Liver (tissue), 9 donors: ENCODE data around the gene NPIPB4. TPM values are rescaled to one million over a fixed set of nuclear protein-coding genes. Genes with fewer than 3 reads are reported as not detected.
"Not testable (repeated sequence)": the region's sequence is repeated elsewhere in the genome, so short reads cannot be mapped to it uniquely, and the experiment has no call there.

Experiments used
- DNase-seq: peaks from one replicate; pipeline ENCODE4 v3.0.0-alpha.2; 2017; ENCODE audit warnings: low spot score
- H3K27ac ChIP-seq, 2 donors: one replicate each; pipeline ENCODE4 v1.7.0; 2013; ENCODE audit warnings: inconsistent platforms in 2 of 2, low read length in 2 of 2, control low read depth in 1 of 2, low read depth in 1 of 2, mild to moderate bottlenecking in 1 of 2
- H3K27me3 ChIP-seq, 4 donors: one replicate each; pipeline versions ENCODE4 v1.6.1 to v1.7.0; 2013; ENCODE audit warnings: low read length in 3 of 4, inconsistent platforms in 1 of 4, mild to moderate bottlenecking in 1 of 4, moderate library complexity in 1 of 4; ENCODE audit not compliant: control insufficient read depth in 4 of 4, insufficient read depth in 4 of 4
- H3K36me3 ChIP-seq, 4 donors: one replicate each; pipeline versions ENCODE4 v1.6.1 to v1.7.0; 2013; ENCODE audit warnings: low read length in 3 of 4, mild to moderate bottlenecking in 3 of 4, low read depth in 1 of 4, moderate library complexity in 1 of 4; ENCODE audit not compliant: control insufficient read depth in 4 of 4, insufficient read depth in 3 of 4
- H3K4me1 ChIP-seq, 4 donors: one replicate each; pipeline versions ENCODE4 v1.6.1 to v1.7.0; 2013; ENCODE audit warnings: low read length in 3 of 4, mild to moderate bottlenecking in 3 of 4, moderate library complexity in 1 of 4; ENCODE audit not compliant: control insufficient read depth in 4 of 4, insufficient read depth in 4 of 4
- H3K4me3 ChIP-seq, 3 donors: one replicate each; pipeline versions ENCODE4 v1.6.1 to v1.7.0; 2013; ENCODE audit warnings: low read length in 3 of 3, control low read depth in 1 of 3, low read depth in 1 of 3, mild to moderate bottlenecking in 1 of 3
- H3K9ac ChIP-seq, 2 donors: one replicate each; pipeline ENCODE4 v1.7.0; 2013; ENCODE audit warnings: low read length in 2 of 2, mild to moderate bottlenecking in 2 of 2, moderate library complexity in 2 of 2, control low read depth in 1 of 2, low read depth in 1 of 2
- H3K9me3 ChIP-seq, 4 donors: one replicate each; pipeline versions ENCODE4 v1.6.1 to v1.7.0; 2013; ENCODE audit warnings: low read length in 3 of 4; ENCODE audit not compliant: control insufficient read depth in 4 of 4
- RAD21 ChIP-seq, 2 donors: IDR thresholded peaks; 2 replicates each; pipeline ENCODE4 v1.6.1; 2016; ENCODE audit warnings: antibody characterized with exemption in 2 of 2, mild to moderate bottlenecking in 2 of 2
- WGBS: extraction: QIAGEN DNeasy Blood & Tissue Kit; methylation state at CpG from one replicate; pipeline ENCODE4 v1.1.7; 2013; 5-methylcytosine and 5-hydroxymethylcytosine counted together
- polyA plus RNA-seq, 2 donors: library from polyadenylated mRNA; stranded (reverse) in 1 of 2; unstranded in 1 of 2; fragments of 200-250 nt in 1 of 2; fragments of >200 nt in 1 of 2; fragmentation: Nextera tagmentation in 1 of 2; extraction: Ambion mirVana in 1 of 2; gene quantifications; one replicate each; pipeline versions ENCODE4 v1.2.1 to v1.2.3, GENCODE V29; 2013 to 2015
- total RNA-seq, 2 donors: library from RNA; depleted of rRNA; stranded (reverse); fragments of >200 nt; gene quantifications; one replicate each; pipeline ENCODE4 v1.2.3, GENCODE V29; 2014
- TF ChIP-seq, protein P1 (sequence below): fragments of 150-350 bp; IDR thresholded peaks from 2 replicates; pipeline ENCODE4 v1.5.1; 2017; ENCODE audit warnings: improper control_type of control experiment, low read depth, low read length; ENCODE audit not compliant: missing input control
- donor health status: healthy.
- donor health status: healthy.
- donor health status: healthy.
- donor health status: healthy.
- donor health status: healthy.

The NPIPB4 gene
- total and polyA plus RNA-seq, 4 donors = 2.6 to 49.4 (median 33.9) TPM

GRCh38 chr16:21817012-21817411, 40.5 kb downstream of the NPIPB4 start:
- H3K4me3 ChIP-seq, H3K27ac ChIP-seq, H3K9me3 ChIP-seq, DNase-seq, H3K4me1 ChIP-seq, H3K27me3 ChIP-seq, H3K36me3 ChIP-seq, H3K9ac ChIP-seq: not testable (repeated sequence)

- H3K36me3 ChIP-seq, H3K4me1 ChIP-seq, H3K27ac ChIP-seq, H3K27me3 ChIP-seq, H3K4me3 ChIP-seq, H3K9ac ChIP-seq, DNase-seq, H3K9me3 ChIP-seq: not testable (repeated sequence)
- 71% methylated on average over 11 of the region's 11 CpGs for WGBS
These were observed 41.9 kb downstream of the NPIPB4 start for GRCh38 chr16:21815694-21816093.

DNA sequence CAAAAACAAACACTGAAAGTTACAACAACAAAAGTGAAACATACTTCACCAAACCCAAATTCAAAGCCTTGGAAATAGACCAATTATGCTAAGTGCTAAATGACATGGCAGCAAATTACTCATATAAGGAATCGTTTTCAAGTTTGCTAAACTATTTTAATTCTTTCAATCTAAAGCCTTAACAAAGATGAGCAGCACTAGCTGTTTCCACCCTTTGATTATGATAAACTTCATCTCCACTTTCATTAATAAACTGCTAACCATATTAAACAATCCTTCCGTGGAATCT, 55.2 kb downstream of the NPIPB4 start:
- DNase-seq, H3K27ac ChIP-seq, H3K27me3 ChIP-seq, H3K36me3 ChIP-seq, H3K4me1 ChIP-seq, H3K9ac ChIP-seq, H3K9me3 ChIP-seq, H3K4me3 ChIP-seq: not testable (repeated sequence)
- 84% methylated on average over 2 of the region's 2 CpGs for WGBS

DNA sequence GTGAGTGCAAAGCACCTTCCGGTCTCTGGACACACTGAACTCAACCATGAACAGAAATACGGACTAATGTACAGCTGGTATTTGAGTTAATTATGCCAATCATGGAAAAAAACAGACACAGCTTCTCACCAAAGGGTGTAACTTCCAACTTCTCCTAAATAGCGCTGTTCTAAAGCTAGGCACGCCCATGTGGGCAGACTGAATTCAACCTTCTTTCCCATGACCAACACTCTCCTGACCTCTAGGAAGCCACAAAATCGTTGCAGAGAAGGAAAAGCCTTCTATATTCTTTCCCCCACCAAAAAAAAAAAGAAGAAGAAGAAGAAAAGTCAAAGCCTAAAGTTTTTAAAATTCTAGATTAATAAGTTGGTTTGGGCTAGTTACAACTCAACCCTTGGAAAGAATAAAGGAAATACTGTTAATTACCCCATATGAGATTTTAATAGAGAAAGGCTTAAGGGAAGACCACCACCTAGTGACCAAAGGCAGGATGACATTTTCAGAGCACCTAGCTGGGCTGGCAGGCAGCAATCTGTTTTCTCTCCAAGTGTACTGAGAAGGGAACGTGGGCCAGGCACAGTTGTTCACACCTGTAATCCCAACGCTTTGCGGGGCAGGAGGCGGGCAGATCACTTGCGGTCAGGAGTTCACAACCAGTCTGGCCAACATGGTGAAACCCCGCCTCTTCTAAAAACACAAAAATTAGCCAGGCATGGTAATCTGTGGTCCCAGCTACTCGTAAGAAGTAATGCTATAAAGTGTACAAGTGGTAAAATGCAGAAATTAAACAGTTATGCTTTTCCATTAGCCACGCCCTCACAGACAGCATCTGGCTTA, 55.8 kb downstream of the NPIPB4 start:
- not testable (repeated sequence) for H3K4me1 ChIP-seq, H3K9me3 ChIP-seq, H3K4me3 ChIP-seq, H3K27ac ChIP-seq, H3K27me3 ChIP-seq, H3K36me3 ChIP-seq, H3K9ac ChIP-seq, DNase-seq
- TF ChIP-seq, protein P1, sequence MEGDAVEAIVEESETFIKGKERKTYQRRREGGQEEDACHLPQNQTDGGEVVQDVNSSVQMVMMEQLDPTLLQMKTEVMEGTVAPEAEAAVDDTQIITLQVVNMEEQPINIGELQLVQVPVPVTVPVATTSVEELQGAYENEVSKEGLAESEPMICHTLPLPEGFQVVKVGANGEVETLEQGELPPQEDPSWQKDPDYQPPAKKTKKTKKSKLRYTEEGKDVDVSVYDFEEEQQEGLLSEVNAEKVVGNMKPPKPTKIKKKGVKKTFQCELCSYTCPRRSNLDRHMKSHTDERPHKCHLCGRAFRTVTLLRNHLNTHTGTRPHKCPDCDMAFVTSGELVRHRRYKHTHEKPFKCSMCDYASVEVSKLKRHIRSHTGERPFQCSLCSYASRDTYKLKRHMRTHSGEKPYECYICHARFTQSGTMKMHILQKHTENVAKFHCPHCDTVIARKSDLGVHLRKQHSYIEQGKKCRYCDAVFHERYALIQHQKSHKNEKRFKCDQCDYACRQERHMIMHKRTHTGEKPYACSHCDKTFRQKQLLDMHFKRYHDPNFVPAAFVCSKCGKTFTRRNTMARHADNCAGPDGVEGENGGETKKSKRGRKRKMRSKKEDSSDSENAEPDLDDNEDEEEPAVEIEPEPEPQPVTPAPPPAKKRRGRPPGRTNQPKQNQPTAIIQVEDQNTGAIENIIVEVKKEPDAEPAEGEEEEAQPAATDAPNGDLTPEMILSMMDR = peak; percentile 29
- peak; percentile 55 to 63 for TF ChIP-seq RAD21 (IDR thresholded peaks at IDR 0.05)
- WGBS = 56% methylated on average over 11 of the region's 13 CpGs

GRCh38 chr16:21798601-21799000, 59.0 kb downstream of the NPIPB4 start:
- not testable (repeated sequence) for H3K27ac ChIP-seq
- no CpG with 5 or more reads among the region's 3 CpGs for WGBS

GRCh38 chr16:21793310-21793709, 64.2 kb downstream of the NPIPB4 start:
- not testable (repeated sequence) for H3K36me3 ChIP-seq, H3K9ac ChIP-seq, DNase-seq, H3K4me1 ChIP-seq, H3K4me3 ChIP-seq, H3K27me3 ChIP-seq, H3K27ac ChIP-seq, H3K9me3 ChIP-seq
- WGBS = 55% methylated on average over 2 of the region's 3 CpGs

More at GRCh38 chr16:21798601-21799000, 59.0 kb downstream of the NPIPB4 start:
- not testable (repeated sequence) for H3K9ac ChIP-seq, DNase-seq, H3K4me3 ChIP-seq, H3K36me3 ChIP-seq, H3K27me3 ChIP-seq, H3K4me1 ChIP-seq, H3K9me3 ChIP-seq

- WGBS = 33% methylated on average over 1 of the region's 1 CpG
- H3K9ac ChIP-seq, H3K36me3 ChIP-seq, H3K4me3 ChIP-seq, H3K4me1 ChIP-seq, DNase-seq, H3K27ac ChIP-seq, H3K27me3 ChIP-seq, H3K9me3 ChIP-seq: not testable (repeated sequence)
These were observed 67.0 kb downstream of the NPIPB4 start for GRCh38 chr16:21790506-21790905.
